Measurements from ENCODE around the gene TNXB.

TNXB gene

DNA sequence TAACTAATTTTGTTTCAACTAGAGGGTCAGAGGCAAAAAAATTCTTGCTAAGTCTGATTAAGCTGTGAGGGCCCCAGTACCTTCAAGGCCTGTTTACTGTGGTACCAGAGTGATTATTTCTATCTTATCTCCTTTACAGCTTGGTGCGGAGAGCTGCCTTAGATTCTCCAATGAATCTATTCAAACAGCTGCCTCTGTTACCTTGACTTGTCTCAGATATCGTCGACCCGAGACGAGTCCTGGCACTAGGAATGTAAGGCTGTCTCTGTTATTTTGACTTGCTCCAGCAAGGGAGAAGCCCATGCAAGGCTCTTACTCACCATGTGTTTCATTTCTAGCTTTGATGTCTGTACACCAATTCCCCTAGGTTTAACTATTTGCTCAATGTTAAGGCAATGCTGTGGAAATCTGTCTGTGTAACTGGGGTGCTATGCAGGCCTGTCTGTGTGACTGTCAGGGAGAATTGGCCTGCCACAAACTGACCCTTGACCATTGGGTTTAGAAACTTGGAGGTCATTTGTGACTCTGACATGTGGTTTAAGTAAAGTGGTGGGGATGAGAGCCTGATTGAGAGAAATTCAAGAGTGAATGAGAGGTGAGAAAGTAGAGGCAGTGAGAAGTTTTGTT lies 31.4 kb upstream of the TNXB start:
- in situ Hi-C loops (cut with MboI; ENCODE audit: low sequenced_read_pairs), result no loop called here

- in situ Hi-C loops (cut with MboI; ENCODE audit: low sequenced_read_pairs), result no loop called here
Observed at GRCh38 chr6:32139590-32139989, 30.5 kb upstream of the TNXB start.

- in situ Hi-C loops (cut with MboI; ENCODE audit: low sequenced_read_pairs), result no loop called here
Observed at GRCh38 chr6:32137454-32137853, 28.3 kb upstream of the TNXB start.

GRCh38 chr6:32133786-32134185 lies 24.6 kb upstream of the TNXB start:
- in situ Hi-C loops (cut with MboI; ENCODE audit: low sequenced_read_pairs), result no loop called here

- in situ Hi-C loops (cut with MboI; ENCODE audit: low sequenced_read_pairs), result no loop called here
Observed at GRCh38 chr6:32132110-32132509, 23.0 kb upstream of the TNXB start.

- in situ Hi-C loops (cut with MboI; ENCODE audit: low sequenced_read_pairs), result no loop called here
Observed at GRCh38 chr6:32131439-32131948, 22.4 kb upstream of the TNXB start.

DNA sequence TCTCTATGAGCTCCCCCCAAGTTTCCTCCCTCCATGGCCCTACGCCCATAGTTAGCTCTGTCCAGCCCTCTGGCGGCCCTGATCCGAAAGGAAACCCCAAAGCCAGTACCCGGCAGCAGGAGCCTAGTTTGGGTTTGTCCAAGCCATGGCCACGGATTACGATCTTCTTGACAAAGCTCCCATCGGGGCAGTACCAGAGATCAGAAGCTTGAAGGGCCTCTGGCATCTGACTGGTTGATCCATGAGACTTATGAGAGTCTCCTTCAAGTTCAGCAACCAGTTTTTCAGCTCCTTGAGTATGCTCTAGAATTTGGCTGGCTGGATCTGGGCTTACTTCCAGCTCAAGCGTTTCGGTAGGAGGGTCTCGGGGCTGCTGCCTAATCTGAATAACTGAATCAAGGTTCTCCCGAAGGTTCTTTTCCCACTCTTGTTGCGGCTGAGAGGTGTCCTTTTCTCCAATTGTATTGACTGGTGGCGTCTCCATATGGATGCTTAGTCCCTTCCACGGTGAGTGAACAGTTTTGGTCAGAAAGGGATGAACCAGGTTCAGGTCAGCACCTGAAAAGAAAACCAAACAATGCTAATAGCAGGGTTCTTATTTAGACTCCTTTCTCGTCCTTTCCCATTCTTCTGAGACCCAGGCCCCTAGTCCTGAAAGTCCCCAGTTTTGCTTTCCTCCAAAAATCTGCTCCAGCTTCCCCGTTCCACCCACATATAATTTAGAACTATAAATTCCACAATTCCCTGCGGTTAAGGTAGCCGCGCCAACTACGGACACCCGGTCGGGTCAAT lies 20.4 kb upstream of the TNXB start:
- in situ Hi-C loops (cut with MboI; ENCODE audit: low sequenced_read_pairs), result no loop called here

DNA sequence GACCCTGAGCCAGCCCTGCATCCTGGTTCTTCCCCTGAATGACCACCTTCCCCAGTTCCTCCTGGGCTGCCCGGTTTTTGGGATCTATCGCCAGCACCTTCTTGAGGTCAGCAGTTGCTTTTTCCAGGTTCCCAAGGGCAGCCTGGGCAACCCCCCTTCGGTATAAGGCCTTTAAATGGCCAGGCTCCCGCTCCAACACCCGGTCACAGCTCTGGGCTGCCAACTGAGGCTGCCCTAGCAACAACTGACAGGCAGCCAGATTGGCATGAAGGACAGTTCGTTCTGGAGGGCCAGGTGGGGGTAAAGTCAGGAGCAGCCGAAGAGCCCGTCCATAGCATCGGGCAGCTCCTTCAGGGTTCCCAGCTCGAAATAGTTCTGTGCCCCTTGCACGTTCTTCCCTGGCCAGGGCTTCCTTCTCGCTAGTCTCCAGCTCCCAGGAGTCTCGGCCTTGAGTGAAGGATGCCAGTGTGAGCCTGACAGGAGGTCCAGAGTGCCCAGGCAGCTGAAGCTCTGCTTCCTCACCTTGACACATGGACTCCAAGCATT lies 19.7 kb upstream of the TNXB start:
- in situ Hi-C loops (cut with MboI; ENCODE audit: low sequenced_read_pairs), result no loop called here

DNA sequence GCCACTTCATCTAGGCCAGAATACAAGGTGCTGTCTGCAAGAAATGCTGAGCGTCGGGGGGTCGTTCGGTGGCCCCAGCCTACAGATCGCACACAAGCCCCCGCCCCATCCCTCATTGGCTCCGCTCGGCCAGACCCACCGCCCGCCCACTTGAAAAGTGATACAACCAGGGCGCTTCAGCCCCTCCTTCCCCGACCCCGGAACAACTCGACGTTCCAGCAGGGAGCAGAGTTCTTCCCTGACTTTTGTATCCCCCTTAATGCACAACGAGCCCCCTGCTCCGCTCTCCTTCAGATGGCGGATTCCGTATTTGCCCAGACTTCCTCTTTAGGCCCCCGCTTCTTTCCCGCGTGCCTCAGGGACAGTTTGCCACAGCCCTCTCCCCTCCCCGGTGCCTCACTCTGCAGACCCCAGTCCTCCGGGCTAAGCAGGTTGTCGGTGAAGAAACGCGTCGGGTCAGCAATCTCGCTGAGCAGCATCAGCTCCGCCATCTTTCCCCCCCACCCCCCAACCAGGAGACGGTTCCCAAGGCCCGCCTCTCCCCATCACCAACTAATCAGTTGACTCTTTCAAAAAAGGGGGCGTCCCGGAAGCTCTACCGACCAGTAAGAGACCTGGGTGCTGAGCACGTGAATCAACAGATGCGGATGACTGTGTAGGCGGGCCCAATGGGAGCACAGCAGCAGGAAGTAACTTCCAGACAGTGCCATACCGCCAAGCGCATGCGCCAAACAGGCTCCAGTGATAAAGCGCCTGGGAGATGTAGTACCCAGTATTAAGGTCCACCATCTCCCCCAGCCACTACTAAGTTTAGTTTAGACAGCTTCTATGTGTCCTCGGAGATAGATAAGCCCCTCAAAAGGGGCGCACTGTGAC lies 18.8 kb upstream of the TNXB start, which contains the start of gene ATF6B:
ATF6B (minus strand) TSS at position 530 of the 876 bp plus-strand sequence; CDS start at position 491, 39 bp downstream.
- in situ Hi-C loops (cut with MboI; ENCODE audit: low sequenced_read_pairs), result no loop called here

GRCh38 chr6:32127409-32127716 lies 18.2 kb upstream of the TNXB start:
- in situ Hi-C loops (cut with MboI; ENCODE audit: low sequenced_read_pairs), result no loop called here

DNA sequence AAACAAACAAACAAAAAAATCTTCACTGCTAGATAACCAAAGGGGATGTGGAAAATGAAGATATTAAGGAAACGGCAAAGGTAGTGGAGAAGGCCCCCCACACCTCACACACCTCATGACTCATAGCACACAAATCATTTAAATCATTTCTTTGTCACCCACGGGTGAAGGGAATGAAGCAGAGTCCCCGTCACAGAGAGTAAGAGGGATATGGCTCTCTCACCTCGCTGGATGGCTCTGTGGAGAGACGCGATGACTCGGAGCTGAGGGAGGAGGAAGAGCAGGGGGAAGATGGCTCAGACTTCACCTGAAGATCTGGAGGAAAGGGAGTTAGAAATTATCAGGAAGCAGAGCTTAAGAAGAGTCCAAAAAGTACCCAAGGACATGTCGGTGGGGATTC lies 17.7 kb upstream of the TNXB start:
- in situ Hi-C loops (cut with MboI; ENCODE audit: low sequenced_read_pairs), result no loop called here

GRCh38 chr6:32123681-32124080 lies 14.5 kb upstream of the TNXB start:
- in situ Hi-C loops (cut with MboI; ENCODE audit: low sequenced_read_pairs), result no loop called here

GRCh38 chr6:32120573-32121059 lies 11.5 kb upstream of the TNXB start:
- in situ Hi-C loops (cut with MboI; ENCODE audit: low sequenced_read_pairs), result no loop called here

- in situ Hi-C loops (cut with MboI; ENCODE audit: low sequenced_read_pairs), result no loop called here
Observed at GRCh38 chr6:32118782-32119628, 9.9 kb upstream of the TNXB start.

DNA sequence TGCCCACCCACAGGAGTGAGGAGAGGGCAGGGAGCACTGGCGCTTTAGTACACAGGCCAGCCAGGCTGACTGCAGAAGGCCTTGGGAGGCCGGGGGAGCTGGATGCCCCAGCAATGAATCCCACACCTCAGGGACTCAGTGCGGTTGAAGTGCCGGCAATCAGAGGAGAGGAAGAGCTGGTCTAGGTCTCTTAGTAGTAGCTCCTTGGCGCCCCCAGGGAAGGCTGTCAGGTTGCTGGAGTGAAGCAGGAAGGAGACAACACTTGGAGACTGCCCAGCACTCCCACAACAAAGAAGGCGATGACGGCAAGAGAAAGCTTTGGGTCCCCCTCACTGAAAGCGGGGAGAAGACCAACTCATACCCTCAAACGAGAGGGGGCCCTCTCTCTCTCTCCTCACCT lies 8.3 kb upstream of the TNXB start:
- in situ Hi-C loops (cut with MboI; ENCODE audit: low sequenced_read_pairs), result no loop called here

DNA sequence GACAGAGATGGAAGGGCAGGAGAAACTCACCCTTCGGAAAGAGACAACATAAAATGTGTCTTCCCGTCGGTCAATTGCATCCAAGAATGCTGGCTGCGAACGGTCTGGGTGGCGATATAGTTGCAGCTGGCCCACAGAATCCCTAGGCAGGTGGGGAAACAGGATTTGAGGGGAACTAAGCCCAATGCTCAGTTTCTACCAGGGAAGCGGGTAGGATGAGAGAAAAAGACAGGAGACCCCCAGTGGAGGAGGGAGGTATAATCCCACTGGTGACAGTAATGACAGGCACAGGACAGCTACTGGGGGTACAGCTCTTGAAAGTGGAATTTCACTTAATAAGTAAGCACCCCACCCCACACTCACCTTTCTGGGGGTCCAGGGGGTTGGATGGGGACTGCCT lies 7.5 kb upstream of the TNXB start:
- in situ Hi-C loops (cut with MboI; ENCODE audit: low sequenced_read_pairs), result no loop called here

GRCh38 chr6:32115623-32116022 lies 6.5 kb upstream of the TNXB start:
- in situ Hi-C loops (cut with MboI; ENCODE audit: low sequenced_read_pairs), result no loop called here

DNA sequence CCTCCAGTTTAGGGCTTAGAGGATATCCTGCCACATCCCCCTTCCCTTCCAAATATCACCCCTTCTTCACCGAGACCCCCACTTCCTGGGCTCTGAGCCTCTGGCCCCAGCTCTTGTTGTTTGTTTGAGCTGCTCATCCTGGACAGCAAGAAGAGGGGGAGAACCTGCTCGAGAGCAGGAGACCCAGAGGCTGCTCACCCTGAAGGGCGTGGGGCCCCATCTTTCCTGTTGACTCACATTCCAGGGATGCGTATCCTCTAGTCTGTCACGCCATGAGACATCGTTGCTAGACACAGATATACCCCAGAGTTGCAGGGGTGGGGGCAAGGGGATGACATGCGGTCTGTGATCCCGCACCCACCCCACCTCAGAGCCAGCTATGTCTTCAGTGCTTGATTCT lies 5.7 kb upstream of the TNXB start:
- in situ Hi-C loops (cut with MboI; ENCODE audit: low sequenced_read_pairs), result no loop called here

DNA sequence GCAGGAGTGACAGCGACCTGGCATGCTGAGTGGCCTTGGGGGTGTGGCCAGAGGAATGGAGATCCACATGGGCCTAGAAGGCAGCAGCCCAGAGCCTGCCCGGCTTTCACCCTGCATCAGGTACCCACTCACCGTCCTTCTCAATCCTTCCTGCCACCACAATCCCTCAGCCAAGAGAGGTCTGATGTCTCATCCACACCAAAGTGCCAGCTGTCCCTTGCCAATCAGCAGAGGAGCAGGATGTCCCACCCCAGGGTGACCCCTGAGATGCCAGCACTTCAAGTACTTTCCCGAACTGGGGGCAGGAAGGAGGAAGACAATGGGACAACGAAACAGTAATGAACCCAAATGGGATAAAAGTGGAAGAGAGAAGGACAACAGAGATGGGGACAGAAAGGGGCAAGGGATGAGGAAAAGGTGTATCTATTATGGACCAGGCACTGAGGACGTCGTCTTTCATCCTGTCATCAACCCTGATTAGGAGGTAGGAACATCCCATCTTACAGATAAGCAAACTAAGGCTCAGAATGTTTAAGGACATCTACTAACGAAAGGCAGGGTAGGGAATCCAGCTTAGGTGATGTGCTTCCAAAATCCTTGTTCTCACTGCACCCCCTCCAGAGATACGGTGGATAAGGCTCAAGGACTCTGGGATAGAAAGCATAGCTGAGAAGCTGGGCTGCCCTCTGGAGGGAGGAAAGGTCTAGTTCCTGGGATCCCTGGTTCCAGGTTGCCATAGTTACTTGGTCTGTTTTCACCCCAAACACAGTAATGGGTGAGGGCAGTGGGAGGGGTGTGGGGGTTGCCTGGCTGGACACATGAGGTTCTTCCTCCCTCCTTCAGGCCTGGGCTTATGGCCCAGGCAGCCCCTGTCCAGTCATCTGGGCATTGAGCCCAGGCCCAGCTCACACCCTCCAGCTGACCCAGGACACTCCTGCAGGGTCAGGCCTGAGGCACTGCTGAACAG lies 4.5 kb upstream of the TNXB start:
- in situ Hi-C loops (cut with MboI; ENCODE audit: low sequenced_read_pairs), result no loop called here

Measured in HL-60/S4 (cell line).